GM08714 (cell line): ENCODE data around the gene CLTB.
"Not testable (repeated sequence)": the region's sequence is repeated elsewhere in the genome, so short reads cannot be mapped to it uniquely, and the experiment has no call there.

Experiments used
- H3K4me3 ChIP-seq: fragments of 200-500 bp; sonication (Bioruptor generic); 2 replicates; pipeline ENCODE4 v1.5.1; 2014; ENCODE audit warnings: mild to moderate bottlenecking, low read length, inconsistent platforms
- ZNF274 ChIP-seq: IDR thresholded peaks from 2 replicates; pipeline ENCODE4 v1.6.1; 2012; ENCODE audit warnings: mild to moderate bottlenecking, low read depth, low read length

The CLTB gene, protein sequence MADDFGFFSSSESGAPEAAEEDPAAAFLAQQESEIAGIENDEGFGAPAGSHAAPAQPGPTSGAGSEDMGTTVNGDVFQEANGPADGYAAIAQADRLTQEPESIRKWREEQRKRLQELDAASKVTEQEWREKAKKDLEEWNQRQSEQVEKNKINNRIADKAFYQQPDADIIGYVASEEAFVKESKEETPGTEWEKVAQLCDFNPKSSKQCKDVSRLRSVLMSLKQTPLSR

DNA sequence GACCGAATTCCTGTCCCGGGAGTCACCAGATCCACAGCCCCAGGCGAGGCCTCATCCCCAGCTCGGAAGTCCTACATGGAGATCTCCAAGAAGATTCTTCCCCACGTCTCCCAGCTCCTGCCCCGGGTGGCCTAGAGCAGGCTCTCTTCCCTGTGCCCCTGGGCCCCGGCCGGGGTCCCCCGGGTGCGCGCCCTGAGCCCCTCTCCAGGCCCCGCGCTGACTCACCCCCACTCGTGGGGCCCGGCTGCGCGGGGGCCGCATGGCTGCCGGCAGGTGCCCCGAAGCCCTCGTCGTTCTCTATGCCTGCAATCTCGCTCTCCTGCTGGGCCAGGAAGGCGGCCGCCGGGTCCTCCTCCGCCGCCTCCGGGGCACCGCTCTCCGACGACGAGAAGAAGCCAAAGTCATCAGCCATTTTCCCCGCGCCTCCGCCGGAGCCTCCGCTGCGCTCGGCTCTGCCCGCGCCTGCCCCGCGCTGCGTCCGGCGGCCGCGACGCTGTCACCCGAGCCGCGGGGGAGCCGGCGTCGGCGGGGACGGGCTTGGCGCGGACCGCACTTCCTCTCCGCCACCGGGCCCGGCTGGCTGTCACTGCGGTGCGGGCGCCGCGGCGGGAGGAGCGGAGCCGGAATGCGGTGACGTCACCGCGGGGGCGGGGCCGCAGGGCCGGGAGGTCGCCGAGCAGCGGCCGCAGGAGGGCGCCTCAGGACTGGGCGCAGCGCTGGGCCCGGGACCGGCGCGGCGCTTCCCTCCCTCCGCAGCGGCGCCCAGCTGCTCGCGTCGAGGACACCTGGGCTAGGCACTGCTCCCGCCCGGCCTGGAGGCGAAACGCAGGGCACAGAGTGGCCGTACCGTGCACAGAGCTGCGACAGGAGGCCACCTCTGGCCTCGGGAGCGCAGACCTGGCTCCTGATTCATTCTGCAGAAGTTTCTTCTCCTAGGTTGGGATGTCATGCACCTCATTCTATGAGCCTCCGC lies at the start of gene CLTB:
Gene CLTB (minus strand): TSS at position 588 of the 973 bp plus-strand sequence. CDS start 176 bp downstream, at position 412.
- TF ChIP-seq ZNF274, result no peak
- H3K4me3 ChIP-seq, result peak within 1 kb of the TSS; percentile 81

DNA sequence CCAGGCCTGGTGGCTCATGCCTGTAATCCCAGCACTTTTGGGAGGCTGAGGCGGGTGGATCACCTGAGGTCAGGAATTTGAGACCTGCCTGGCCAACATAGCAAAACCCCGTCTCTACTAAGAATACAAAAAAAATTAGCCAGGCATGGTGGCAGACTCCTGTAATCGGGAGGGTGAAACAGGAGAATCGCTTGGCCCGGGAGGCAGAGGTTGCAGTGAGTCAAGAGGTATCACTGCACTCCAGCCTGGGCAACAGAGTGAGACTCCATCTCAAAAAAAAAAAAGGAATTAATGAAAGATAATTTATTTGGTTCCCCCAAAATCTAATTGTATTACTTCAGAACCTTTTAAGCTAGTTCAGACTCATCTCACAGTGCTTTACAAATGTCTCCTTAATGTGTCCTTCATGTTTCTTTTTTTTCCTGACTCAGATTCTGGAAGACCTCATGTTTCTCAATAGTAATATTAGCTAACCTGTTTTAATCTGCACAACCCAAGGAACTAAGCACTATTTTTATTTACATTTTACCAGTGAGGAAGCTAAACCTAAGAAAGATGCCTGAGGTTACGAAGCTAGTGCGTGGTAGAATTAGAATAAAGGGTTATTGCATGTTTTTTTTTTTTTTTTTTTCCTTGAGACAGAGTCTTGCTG lies 46.9 kb upstream of the CLTB start:
- no peak overlapping the region for H3K4me3 ChIP-seq
- TF ChIP-seq ZNF274, result no peak

DNA sequence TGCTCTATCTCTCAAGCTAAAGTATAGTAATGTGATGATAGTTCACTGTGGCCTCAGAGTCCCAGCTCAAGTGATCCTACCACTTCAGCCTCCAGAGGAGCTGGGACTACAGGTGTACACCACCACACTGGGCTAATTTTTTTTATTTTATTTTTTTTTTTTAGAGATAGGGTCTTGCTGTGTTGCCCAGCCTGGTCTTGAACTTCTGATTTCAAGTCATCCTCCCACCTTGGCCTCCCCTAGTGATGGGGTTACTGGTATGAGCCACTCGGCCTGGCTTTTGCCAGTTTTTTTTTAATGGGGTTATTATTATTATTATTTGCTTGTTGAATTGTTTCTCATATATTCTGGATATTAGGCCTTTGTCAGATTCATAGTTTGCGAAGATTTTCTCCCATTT lies 45.0 kb upstream of the CLTB start:
- TF ChIP-seq ZNF274, result no peak
- no peak overlapping the region for H3K4me3 ChIP-seq

DNA sequence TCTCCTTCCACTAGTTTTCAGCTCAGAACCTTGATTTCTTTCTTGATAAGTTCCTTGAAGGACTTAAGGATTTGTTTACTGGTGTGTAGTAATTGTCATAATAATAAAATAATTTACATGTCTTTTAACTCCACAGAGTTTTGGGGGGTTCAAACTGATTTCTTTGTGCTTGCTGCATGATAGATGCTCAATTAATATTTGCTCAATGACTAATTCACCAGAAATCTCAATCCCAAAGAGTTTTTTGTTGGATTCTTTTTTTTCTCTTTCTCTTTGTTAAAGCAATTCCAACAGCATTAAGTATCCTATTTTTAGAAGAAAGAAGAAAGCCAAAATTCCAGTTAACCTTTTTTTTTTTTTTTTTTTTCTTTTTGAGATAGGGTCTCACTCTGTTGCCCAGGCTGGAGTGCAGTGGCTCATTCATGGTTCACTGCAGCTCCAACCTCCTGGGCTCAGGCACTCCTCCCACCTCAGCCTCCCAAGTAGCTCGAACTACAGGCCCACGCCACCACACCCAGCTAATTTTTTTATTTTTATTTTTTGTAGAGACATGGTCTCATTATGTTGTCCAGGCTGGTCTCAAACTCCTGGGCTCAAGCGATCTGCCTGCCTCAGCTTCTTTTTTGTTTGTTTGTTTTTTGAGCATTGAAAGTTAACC lies 42.7 kb upstream of the CLTB start:
- H3K4me3 ChIP-seq, result no peak overlapping the region
- no peak for TF ChIP-seq ZNF274

DNA sequence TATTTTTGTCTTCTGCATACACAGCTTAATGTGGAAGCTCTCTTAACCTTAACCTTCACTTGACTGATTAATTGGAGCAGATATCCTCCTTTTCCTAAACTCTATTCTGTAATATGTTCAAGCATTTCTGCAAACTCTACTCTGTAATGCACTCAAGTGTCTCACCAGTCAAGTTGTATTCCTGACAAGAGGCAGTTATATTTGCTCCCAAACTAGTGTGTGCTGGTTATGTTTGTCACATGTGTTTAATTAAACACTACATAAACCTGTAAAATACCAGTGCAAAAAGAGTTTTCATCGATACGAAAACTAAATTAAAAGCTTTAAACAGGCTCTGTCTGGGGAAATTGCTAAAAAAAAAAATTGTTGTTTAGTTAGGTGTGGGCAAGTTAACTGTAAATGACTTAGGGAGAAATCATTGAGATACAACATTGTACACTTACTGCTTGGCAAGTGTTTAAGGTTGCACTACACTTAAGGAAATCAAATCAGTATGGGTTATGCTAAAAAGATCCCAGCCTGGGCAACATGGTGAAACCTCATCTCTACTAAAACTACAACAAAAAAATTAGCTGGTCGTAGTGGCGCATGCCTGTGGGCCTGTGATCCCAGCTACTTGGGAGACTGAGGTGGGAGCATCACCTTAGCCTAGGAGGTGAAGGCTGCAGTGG lies 38.5 kb upstream of the CLTB start:
- TF ChIP-seq ZNF274, result no peak
- H3K4me3 ChIP-seq, result no peak overlapping the region

DNA sequence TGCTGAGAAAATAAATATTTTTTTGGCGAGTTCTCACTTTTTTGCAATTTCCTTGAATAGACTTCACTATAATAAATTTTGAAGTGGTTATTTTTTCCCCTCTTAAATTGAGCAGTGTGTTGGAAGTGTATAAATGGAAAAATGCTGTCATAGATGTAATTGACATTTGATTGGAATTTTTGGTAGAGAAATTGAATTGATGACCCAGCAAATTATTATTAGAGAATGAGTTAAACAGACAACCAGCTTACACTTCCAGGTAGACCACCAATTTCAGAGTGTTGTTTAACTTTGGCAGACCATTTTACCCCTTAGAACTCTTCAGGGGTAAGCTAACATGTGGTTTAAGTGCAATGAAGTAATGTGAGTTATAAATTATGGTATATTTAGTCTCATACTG lies 33.7 kb upstream of the CLTB start:
- no peak for TF ChIP-seq ZNF274
- H3K4me3 ChIP-seq, result no peak overlapping the region

GRCh38 chr5:176447978-176448608 lies 31.8 kb upstream of the CLTB start, which contains the start of gene FAF2:
Gene FAF2 (plus strand): TSS chr5:176448385. CDS start chr5:176448408, 23 bp downstream.
- H3K4me3 ChIP-seq, result peak within 1 kb of the TSS; percentile 88
- TF ChIP-seq ZNF274, result no peak

DNA sequence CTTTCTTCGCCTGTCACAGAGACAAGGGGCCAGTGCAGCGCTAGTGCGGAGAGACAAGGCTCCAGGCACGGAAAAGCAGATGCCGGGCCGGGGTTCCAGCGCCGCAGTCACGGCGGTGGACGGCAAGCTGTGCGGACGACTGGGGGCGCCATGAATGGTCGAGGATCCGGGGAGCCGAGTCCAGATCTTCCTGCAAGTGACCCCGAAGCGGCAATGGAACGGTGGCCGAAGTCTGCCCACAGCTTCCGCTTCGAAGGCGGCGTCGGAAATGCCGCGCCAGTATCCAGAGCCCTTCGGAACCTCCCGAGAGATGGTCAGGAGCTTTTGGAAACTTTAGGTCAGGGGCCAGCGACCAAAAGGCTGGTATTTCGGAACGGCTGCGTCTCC lies 31.2 kb upstream of the CLTB start:
- peak overlapping the region; percentile 73 for H3K4me3 ChIP-seq

DNA sequence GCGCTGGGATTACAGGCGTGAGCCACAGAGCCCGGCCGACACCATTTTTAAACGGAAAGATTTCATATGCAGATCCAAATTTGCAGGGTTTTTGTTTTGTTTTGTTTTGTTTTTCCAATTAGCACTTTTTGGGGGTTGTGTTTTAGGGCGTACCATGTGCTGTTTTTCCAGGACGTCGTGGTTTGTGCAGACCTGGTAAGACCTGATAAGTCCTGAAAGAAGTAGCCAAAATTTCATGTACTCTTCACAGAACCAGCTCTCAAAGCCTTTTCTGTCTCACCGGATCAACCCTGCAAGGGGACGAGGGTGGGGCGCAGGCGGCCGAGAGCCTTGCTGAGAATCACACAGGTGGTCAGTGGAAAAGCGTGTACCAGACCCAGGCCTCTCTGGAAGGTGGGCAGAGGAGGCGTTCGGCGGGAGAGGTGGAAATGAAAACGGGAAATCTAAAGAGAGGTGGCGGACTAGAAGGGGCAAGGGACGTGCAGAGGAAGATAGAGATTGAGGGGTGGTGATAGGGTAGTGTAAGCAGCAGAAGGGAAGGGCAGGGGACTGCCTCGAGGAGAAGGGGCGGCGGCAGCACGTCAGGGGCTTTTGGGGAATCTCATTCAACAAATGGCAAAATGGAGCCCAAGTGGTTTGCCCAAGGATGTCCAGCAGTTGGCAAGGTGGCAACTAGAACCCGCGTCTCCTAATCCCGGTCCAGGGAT lies 30.7 kb upstream of the CLTB start:
- no peak for TF ChIP-seq ZNF274
- peak overlapping the region; percentile 73 for H3K4me3 ChIP-seq

More for the DNA sequence above, 31.2 kb upstream of the CLTB start:
- TF ChIP-seq ZNF274, result no peak

GRCh38 chr5:176446028-176446665 lies 29.8 kb upstream of the CLTB start:
- no peak for TF ChIP-seq ZNF274
- H3K4me3 ChIP-seq, result no peak overlapping the region

- no peak for TF ChIP-seq ZNF274
- H3K4me3 ChIP-seq, result no peak overlapping the region
Measured at GRCh38 chr5:176444742-176445141, 28.4 kb upstream of the CLTB start.

DNA sequence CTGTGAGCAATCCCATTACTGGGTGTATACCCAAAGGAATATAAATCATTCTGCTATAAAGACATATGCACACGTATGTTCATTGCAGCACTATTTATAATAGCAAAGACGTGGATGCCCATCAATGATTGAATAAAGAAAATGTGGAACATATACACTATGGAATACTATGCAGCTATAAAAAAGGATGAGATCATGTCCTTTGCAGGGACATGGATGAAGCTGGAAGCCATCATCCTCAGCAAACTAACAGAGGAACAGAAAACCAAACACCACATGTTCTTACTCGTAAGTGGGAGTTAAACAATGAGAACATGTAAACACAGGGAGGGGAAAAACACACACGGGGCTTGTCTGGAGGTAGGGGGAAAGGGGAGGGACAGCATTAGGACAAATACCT lies 26.6 kb upstream of the CLTB start:
- H3K4me3 ChIP-seq, result not testable (repeated sequence)
